Karpas-422 (cell line): Measurements from ENCODE around the gene TMEM184A. TPM values are rescaled to one million over a fixed set of nuclear protein-coding genes. Genes with fewer than 3 reads are reported as not detected.

Experiments
- DNase-seq: peaks from one replicate; pipeline ENCODE4 v3.0.0-alpha.2; 2015
- H2AFZ ChIP-seq: fragments of 200-600 bp; sonication (generic); 2 replicates; pipeline ENCODE4 v1.6.1; 2014; ENCODE audit warnings: antibody characterized with exemption, low read length, mixed read lengths
- H3K27ac ChIP-seq: fragments of 200-600 bp; sonication (generic); 2 replicates; pipeline ENCODE4 v1.5.1; 2014; ENCODE audit warnings: mild to moderate bottlenecking, low read length, moderate library complexity
- H3K27me3 ChIP-seq: fragments of 200-600 bp; sonication (generic); 2 replicates; pipeline ENCODE4 v1.6.1; 2014; ENCODE audit warnings: low read length, mixed read lengths
- H3K36me3 ChIP-seq: fragments of 200-600 bp; sonication (generic); 2 replicates; pipeline ENCODE4 v1.6.1; 2014; ENCODE audit warnings: low read length, mixed read lengths; ENCODE audit not compliant: insufficient read depth
- H3K4me1 ChIP-seq: fragments of 200-600 bp; sonication (generic); 2 replicates; pipeline ENCODE4 v1.6.1; 2014; ENCODE audit warnings: mild to moderate bottlenecking, low read length, mixed read lengths
- H3K4me2 ChIP-seq: fragments of 200-600 bp; sonication (generic); 2 replicates; pipeline ENCODE4 v1.6.1; 2014; ENCODE audit warnings: low read length, low read depth, mild to moderate bottlenecking; ENCODE audit not compliant: poor library complexity, severe bottlenecking
- H3K4me3 ChIP-seq: fragments of 200-600 bp; sonication (generic); 2 replicates; pipeline ENCODE4 v1.5.1; 2014; ENCODE audit warnings: mild to moderate bottlenecking, antibody characterized with exemption, low read length, mixed read lengths
- H3K79me2 ChIP-seq: fragments of 200-600 bp; sonication (generic); 2 replicates; pipeline ENCODE4 v1.6.1; 2014; ENCODE audit warnings: mild to moderate bottlenecking, low read length, mixed read lengths
- H3K9ac ChIP-seq: fragments of 200-600 bp; sonication (generic); 2 replicates; pipeline ENCODE4 v1.6.0; 2014; ENCODE audit warnings: low read length
- H3K9me2 ChIP-seq: fragments of 200-600 bp; sonication (generic), shearing (Covaris generic); replicated peaks from 2 replicates; pipeline ENCODE4 v1.6.0; 2014; ENCODE audit warnings: mild to moderate bottlenecking, low read length, moderate library complexity; ENCODE audit not compliant: insufficient read depth
- H3K9me3 ChIP-seq: fragments of 300-700, 200-600 bp; sonication (generic); 2 replicates; pipeline ENCODE4 v1.6.1; 2014; ENCODE audit warnings: low read length, mixed read lengths
- H4K20me1 ChIP-seq: fragments of 200-600 bp; sonication (generic); 2 replicates; pipeline ENCODE4 v1.6.1; 2014; ENCODE audit warnings: mild to moderate bottlenecking, antibody characterized with exemption, low read length, low read depth; ENCODE audit not compliant: insufficient read depth
- total RNA-seq: library from RNA; depleted of rRNA; stranded (reverse); fragments of >200 nt; shearing (Covaris generic); gene quantifications from 2 replicates; pipeline ENCODE4 v1.2.3, GENCODE V29; 2014; ENCODE audit warnings: low replicate concordance

The TMEM184A gene
- total RNA-seq, 1 experiment from 2014 or later: not detected

GRCh38 chr7:1542841-1543747 lies 12.9 kb downstream of the TMEM184A start:
- no peaks in the 10 kb centered on the region for H3K9me3 ChIP-seq

DNA sequence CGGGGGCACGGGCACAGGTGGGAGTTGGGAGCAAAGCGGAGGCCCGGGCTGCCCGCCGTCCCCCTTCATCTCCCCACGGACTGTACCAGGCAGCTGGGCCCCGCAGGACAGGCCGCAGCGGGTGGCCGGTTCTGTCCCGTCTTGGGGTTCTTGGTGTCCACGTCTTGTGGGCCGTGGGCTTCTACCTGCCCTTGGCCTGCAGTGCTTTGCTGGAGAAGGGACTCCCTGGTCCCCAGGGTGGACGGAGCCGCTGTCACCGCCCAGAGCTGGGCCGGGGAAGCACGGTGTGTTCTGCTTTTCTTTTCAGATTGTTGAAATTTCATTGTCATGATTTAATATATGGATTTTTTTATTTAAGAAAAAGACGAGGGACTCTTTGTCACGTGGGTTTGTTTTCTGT lies 13.7 kb downstream of the TMEM184A start:
- Histone ChIP-seq H3K4me2 (no peak overlapping the region), H3K27ac (no peak overlapping the region), H3K9ac (no peak overlapping the region), H3K9me3 (no peaks in the 10 kb centered on the region), H4K20me1 (peaks cover 24% of the 10 kb centered on the region; the same call in 1 of the 2 replicates), H3K27me3 (no peaks in the 10 kb centered on the region), H3K4me3 (no peak overlapping the region), H2AFZ (no peak overlapping the region), H3K9me2 (no peaks in the 10 kb centered on the region), H3K36me3 (no peaks in the 10 kb centered on the region), H3K79me2 (peaks cover 7% of the 10 kb centered on the region), H3K4me1 (no peaks in the 10 kb centered on the region)
- no peak for DNase-seq

More at GRCh38 chr7:1542841-1543747, 12.9 kb downstream of the TMEM184A start:
- no peak overlapping the region for H3K27ac ChIP-seq
- H3K9ac ChIP-seq: no peak overlapping the region
- no peaks in the 10 kb centered on the region for H3K4me1 ChIP-seq
- peaks cover 16% of the 10 kb centered on the region; the same call in 1 of the 2 replicates for H4K20me1 ChIP-seq
- no peak overlapping the region for H3K4me2 ChIP-seq
- H3K4me3 ChIP-seq: no peak overlapping the region
- H3K9me2 ChIP-seq: no peaks in the 10 kb centered on the region
- H3K79me2 ChIP-seq: no peaks in the 10 kb centered on the region
- no peaks in the 10 kb centered on the region for H3K36me3 ChIP-seq
- no peaks in the 10 kb centered on the region for H3K27me3 ChIP-seq
- DNase-seq: no peak
- H2AFZ ChIP-seq: no peak overlapping the region

DNA sequence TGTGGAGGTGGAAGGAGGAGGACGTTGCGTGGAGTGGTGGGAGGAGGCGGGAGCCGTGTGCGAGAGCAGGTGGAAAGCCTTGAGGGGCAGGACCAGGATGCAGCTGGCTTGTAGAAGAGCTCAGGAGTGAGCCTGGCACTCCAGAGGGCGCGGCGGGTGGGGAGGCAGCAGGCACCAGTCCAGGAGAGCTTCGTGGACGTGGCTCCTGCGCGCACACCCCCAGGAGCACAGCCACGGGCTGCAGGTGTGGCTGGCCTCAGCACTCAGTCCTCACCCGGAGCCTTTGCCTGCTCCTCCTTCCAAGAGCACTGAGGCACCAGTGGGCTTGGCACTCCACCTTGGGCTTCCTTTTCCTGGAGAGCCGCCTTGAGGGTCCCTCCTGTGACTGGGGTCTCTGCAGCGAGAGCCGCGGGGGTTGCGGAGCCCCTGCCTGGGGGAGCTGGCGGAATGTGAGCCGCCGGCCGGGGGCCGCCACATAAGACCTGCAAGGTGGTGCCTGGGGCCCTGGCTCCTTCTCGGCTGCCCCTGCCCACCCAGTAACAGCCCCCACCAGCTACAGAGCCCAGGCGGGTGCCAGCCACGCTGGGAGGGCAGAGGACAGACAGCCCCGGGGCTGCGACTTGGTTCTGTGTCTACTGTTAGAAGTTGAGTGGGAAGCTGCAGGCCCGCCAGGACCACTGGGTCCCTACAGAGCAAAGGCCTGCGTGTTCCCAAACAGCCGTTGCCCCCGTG lies 14.4 kb downstream of the TMEM184A start:
- peaks cover 15% of the 10 kb centered on the region for H3K79me2 ChIP-seq
- no peaks in the 10 kb centered on the region for H3K9me2 ChIP-seq
- H4K20me1 ChIP-seq: peaks cover 31% of the 10 kb centered on the region; the same call in 1 of the 2 replicates
- H3K9ac ChIP-seq: no peak overlapping the region
- DNase-seq: no peak
- H3K9me3 ChIP-seq: no peaks in the 10 kb centered on the region
- H3K27me3 ChIP-seq: no peaks in the 10 kb centered on the region
- H3K4me1 ChIP-seq: no peaks in the 10 kb centered on the region
- H3K4me3 ChIP-seq: no peak overlapping the region
- H2AFZ ChIP-seq: no peak overlapping the region
- no peak overlapping the region for H3K27ac ChIP-seq
- no peak overlapping the region for H3K4me2 ChIP-seq
- H3K36me3 ChIP-seq: no peaks in the 10 kb centered on the region

DNA sequence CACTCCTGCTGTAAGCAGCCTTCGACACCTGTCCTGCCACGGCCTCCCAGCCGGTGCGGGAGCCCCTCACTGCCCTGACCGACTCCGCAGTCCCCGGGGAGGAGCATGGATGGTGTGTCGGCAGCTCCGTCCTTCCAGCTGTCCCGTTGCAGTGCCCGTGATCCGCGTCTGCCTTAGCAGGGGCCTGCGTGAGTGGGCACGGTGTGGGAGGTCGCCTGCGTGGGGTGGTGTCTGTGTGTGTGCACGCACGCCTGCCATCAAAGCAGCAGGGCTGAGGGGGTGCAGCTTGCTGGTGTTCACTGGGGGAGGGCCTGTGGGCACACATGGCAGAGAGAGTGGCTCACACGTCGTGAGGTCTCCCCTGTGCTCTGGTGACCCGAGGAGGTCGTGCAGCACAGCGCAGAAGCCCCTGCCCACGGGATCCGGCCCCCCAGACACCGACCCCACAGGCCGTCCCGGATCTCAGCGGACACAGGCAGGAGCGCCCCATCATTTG lies 15.2 kb downstream of the TMEM184A start:
- no peak overlapping the region for H3K4me2 ChIP-seq
- peaks cover 34% of the 10 kb centered on the region; the same call in 1 of the 2 replicates for H4K20me1 ChIP-seq
- no peaks in the 10 kb centered on the region for H3K9me3 ChIP-seq
- H3K27ac ChIP-seq: no peak overlapping the region
- H3K79me2 ChIP-seq: peaks cover 23% of the 10 kb centered on the region
- no peak overlapping the region for H3K4me3 ChIP-seq
- no peak overlapping the region for H2AFZ ChIP-seq
- H3K9ac ChIP-seq: no peak overlapping the region
- H3K36me3 ChIP-seq: no peaks in the 10 kb centered on the region
- H3K27me3 ChIP-seq: no peaks in the 10 kb centered on the region
- H3K9me2 ChIP-seq: no peaks in the 10 kb centered on the region
- no peak for DNase-seq
- H3K4me1 ChIP-seq: no peaks in the 10 kb centered on the region

DNA sequence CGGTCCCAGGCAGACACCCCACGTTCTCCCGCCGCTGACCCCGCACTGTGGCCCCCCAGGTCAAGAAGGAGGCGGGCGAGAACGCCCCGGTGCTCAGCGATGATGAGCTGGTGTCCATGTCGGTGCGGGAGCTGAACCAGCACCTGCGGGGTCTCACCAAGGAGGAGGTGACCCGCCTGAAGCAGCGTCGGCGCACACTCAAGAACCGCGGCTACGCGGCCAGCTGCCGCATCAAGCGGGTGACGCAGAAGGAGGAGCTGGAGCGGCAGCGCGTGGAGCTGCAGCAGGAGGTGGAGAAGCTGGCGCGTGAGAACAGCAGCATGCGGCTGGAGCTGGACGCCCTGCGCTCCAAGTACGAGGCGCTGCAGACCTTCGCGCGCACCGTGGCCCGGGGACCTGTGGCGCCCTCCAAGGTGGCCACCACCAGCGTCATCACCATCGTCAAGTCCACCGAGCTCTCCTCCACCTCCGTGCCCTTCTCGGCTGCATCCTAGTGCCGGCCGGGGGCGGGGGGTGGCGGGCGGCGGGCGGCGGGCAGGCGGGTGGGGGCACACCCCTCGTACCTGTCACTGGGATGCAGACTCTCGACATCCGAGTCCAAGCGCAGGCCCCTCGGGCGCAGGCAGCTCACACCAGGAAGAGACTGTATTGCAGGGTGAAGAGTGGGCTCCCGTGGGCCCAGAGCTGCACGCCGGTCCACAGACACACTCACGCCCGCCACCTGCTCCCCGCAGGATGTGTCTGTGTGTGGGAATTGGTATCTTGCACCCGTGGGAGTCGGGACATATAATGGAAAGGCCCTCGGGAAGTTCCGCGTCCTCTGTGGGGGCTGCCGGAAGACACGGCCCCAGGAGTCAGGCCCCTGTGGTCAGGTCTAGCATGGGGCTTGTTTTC lies 15.9 kb downstream of the TMEM184A start:
- H3K27ac ChIP-seq: no peak overlapping the region
- no peaks in the 10 kb centered on the region for H3K9me3 ChIP-seq
- peaks cover 29% of the 10 kb centered on the region for H3K79me2 ChIP-seq
- H2AFZ ChIP-seq: no peak overlapping the region
- H3K4me2 ChIP-seq: no peak overlapping the region
- no peak for DNase-seq
- H3K4me1 ChIP-seq: no peaks in the 10 kb centered on the region
- H3K36me3 ChIP-seq: no peaks in the 10 kb centered on the region
- H3K9me2 ChIP-seq: no peaks in the 10 kb centered on the region
- H3K4me3 ChIP-seq: no peak overlapping the region
- H3K27me3 ChIP-seq: no peaks in the 10 kb centered on the region
- peaks cover 41% of the 10 kb centered on the region; the same call in 1 of the 2 replicates for H4K20me1 ChIP-seq
- H3K9ac ChIP-seq: no peak overlapping the region

- H3K9ac ChIP-seq: no peak overlapping the region
- peaks cover 37% of the 10 kb centered on the region for H3K79me2 ChIP-seq
- no peak overlapping the region for H2AFZ ChIP-seq
- H3K4me3 ChIP-seq: no peak overlapping the region
- peaks cover 39% of the 10 kb centered on the region; the same call in 1 of the 2 replicates for H4K20me1 ChIP-seq
- no peak overlapping the region for H3K27ac ChIP-seq
- H3K9me2 ChIP-seq: no peaks in the 10 kb centered on the region
- H3K4me2 ChIP-seq: no peak overlapping the region
- no peaks in the 10 kb centered on the region for H3K4me1 ChIP-seq
- no peaks in the 10 kb centered on the region for H3K36me3 ChIP-seq
- H3K9me3 ChIP-seq: no peaks in the 10 kb centered on the region
- DNase-seq: no peak
- H3K27me3 ChIP-seq: no peaks in the 10 kb centered on the region
Measured at GRCh38 chr7:1539181-1539881, 16.7 kb downstream of the TMEM184A start.

DNA sequence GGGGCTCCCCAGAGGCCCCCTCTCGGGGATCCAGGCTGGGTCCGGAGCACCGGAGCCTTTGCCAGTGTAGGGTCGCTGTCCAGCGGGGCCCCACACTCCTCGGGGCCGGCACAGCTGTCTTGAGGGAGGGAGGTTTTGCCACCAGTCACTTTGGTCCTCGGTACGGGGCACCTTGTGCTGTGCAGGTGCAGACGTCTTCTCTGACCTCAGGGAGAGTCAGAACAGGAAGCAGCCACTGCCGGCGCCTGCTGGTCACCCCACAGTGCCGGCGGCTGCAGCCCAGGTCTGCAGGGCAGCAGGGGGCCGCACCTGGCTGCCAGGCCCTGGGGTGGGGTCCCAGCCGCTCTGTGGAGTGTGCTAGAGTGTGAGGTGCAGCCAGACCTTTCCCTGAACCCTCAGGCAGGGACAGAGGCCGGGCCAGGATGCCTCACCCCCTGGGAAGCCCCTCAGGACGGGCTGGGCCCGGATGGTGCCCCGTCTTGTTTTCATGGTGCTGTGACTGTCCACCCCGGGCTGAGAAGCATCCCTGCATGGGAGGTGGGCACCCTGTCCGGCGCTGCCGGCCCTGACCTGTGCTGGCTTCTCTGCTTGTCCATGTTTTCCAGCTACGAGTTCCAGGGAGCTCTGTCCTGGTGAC lies 17.3 kb downstream of the TMEM184A start:
- Histone ChIP-seq H2AFZ (no peak overlapping the region), H3K27ac (no peak overlapping the region), H3K9me2 (no peaks in the 10 kb centered on the region), H3K27me3 (no peaks in the 10 kb centered on the region), H3K9me3 (no peaks in the 10 kb centered on the region), H3K4me3 (no peak overlapping the region), H3K79me2 (peaks cover 44% of the 10 kb centered on the region), H3K4me2 (no peak overlapping the region), H3K36me3 (no peaks in the 10 kb centered on the region), H3K4me1 (no peaks in the 10 kb centered on the region), H3K9ac (no peak overlapping the region), H4K20me1 (peaks cover 46% of the 10 kb centered on the region; the same call in 1 of the 2 replicates)
- no peak for DNase-seq
